ENCODE data around the gene SKAP2.

DNA sequence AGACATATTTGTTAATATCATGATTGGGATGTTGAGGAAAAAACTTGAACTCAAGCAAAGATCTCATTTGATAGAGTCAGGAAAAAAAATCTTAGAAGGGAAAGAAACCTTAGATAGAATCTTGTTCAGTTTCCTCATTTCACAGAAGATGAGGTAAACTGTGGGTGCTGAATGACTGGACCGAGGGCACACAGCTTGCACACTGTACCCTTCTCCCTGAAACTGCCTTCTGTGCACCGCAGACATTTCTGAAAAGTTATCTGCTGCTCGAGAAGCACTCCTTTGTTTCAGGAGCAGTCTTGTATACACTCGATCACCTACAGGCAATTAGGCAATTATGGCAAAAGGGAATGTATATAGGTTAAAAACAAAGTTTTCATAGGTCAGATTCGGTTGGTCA is 167.4 kb downstream of the SKAP2 start:
- TF ChIP-seq, protein P1, sequence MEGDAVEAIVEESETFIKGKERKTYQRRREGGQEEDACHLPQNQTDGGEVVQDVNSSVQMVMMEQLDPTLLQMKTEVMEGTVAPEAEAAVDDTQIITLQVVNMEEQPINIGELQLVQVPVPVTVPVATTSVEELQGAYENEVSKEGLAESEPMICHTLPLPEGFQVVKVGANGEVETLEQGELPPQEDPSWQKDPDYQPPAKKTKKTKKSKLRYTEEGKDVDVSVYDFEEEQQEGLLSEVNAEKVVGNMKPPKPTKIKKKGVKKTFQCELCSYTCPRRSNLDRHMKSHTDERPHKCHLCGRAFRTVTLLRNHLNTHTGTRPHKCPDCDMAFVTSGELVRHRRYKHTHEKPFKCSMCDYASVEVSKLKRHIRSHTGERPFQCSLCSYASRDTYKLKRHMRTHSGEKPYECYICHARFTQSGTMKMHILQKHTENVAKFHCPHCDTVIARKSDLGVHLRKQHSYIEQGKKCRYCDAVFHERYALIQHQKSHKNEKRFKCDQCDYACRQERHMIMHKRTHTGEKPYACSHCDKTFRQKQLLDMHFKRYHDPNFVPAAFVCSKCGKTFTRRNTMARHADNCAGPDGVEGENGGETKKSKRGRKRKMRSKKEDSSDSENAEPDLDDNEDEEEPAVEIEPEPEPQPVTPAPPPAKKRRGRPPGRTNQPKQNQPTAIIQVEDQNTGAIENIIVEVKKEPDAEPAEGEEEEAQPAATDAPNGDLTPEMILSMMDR (conservative IDR thresholded peaks at IDR 0.05; ENCODE audit: low read depth, low read length): no peak
- TF ChIP-seq EZH2 (IDR thresholded peaks at IDR 0.05; ENCODE audit: borderline replicate concordance, low read depth, low read length, poor library complexity, severe bottlenecking): no peak
